ENCODE results near the gene ERI3. TPM values are rescaled to one million over a fixed set of nuclear protein-coding genes. Genes with fewer than 3 reads are reported as not detected.

The ERI3 gene, protein sequence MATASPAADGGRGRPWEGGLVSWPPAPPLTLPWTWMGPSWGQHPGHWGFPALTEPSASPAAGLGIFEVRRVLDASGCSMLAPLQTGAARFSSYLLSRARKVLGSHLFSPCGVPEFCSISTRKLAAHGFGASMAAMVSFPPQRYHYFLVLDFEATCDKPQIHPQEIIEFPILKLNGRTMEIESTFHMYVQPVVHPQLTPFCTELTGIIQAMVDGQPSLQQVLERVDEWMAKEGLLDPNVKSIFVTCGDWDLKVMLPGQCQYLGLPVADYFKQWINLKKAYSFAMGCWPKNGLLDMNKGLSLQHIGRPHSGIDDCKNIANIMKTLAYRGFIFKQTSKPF
- total RNA-seq (2021; ENCODE audit: unreplicated experiment), result 83.3 TPM
- polyA plus RNA-seq (2012; ENCODE audit: insufficient read length), result 89.7 TPM
- Bru-seq, nascent RNA, result percentile 81 among the genes with signal in this experiment
- BruChase-seq, experiment 1, labeled RNA remaining after a 2-hour chase, result percentile 76 among the genes with signal in this experiment
- BruChase-seq, experiment 2, labeled RNA remaining after a 6-hour chase, result percentile 73 among the genes with signal in this experiment
- long read RNA-seq, transcript ERI3-201 (9 exons, 1,684 nt), result major isoform, 47 of 162 reads
- long read RNA-seq, partial matches to known transcripts, result 54 of 162 reads
- long read RNA-seq, other reads (novel, unspliced or antisense), result 61 of 162 reads

DNA sequence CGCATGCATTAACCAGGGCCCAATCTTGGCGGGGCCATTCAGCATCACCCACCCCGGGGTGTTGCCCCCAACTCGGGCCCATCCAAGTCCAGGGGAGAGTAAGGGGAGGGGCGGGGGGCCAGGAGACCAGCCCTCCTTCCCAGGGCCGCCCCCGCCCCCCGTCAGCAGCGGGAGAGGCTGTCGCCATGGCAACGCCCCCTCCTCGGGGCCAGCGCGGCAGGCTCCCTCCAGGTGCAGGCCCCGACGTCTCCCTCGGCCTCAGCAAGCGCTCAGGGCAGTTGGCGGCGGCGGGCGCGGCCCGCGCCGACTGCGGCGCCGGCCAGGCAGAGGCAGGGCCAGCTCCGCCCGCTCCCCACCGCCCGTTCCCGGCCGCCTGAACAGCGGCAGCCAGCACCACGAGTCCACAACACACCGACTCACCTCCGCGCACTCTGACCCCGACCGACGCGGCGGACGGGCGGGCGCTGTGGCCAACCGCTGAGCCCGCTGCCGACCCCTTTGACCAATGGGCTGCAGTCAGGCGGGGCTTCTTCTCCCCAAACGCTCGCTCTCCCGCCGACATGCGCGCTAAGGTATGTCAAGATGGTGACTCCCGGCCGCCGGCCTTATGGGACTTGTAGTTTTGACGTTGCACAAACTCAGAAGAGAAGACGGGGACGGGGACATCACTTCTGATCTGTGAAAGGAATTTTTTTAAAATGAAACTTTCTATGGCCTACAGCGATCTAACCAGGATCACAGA, at the start of gene ERI3:
Gene ERI3 (minus strand): TSS at position 418 of the 742 bp plus-strand sequence. CDS start 231 bp downstream, at position 187.
- TF ChIP-seq, protein P1, sequence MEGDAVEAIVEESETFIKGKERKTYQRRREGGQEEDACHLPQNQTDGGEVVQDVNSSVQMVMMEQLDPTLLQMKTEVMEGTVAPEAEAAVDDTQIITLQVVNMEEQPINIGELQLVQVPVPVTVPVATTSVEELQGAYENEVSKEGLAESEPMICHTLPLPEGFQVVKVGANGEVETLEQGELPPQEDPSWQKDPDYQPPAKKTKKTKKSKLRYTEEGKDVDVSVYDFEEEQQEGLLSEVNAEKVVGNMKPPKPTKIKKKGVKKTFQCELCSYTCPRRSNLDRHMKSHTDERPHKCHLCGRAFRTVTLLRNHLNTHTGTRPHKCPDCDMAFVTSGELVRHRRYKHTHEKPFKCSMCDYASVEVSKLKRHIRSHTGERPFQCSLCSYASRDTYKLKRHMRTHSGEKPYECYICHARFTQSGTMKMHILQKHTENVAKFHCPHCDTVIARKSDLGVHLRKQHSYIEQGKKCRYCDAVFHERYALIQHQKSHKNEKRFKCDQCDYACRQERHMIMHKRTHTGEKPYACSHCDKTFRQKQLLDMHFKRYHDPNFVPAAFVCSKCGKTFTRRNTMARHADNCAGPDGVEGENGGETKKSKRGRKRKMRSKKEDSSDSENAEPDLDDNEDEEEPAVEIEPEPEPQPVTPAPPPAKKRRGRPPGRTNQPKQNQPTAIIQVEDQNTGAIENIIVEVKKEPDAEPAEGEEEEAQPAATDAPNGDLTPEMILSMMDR (IDR thresholded peaks at IDR 0.05), result no peak
- peak; percentile 93; the same call in 1 of the 2 replicates for TF ChIP-seq SIN3A (IDR thresholded peaks at IDR 0.05; ENCODE audit: borderline replicate concordance, insufficient read depth, low read depth, low read length)
- TF ChIP-seq, protein P2, sequence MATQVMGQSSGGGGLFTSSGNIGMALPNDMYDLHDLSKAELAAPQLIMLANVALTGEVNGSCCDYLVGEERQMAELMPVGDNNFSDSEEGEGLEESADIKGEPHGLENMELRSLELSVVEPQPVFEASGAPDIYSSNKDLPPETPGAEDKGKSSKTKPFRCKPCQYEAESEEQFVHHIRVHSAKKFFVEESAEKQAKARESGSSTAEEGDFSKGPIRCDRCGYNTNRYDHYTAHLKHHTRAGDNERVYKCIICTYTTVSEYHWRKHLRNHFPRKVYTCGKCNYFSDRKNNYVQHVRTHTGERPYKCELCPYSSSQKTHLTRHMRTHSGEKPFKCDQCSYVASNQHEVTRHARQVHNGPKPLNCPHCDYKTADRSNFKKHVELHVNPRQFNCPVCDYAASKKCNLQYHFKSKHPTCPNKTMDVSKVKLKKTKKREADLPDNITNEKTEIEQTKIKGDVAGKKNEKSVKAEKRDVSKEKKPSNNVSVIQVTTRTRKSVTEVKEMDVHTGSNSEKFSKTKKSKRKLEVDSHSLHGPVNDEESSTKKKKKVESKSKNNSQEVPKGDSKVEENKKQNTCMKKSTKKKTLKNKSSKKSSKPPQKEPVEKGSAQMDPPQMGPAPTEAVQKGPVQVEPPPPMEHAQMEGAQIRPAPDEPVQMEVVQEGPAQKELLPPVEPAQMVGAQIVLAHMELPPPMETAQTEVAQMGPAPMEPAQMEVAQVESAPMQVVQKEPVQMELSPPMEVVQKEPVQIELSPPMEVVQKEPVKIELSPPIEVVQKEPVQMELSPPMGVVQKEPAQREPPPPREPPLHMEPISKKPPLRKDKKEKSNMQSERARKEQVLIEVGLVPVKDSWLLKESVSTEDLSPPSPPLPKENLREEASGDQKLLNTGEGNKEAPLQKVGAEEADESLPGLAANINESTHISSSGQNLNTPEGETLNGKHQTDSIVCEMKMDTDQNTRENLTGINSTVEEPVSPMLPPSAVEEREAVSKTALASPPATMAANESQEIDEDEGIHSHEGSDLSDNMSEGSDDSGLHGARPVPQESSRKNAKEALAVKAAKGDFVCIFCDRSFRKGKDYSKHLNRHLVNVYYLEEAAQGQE (IDR thresholded peaks at IDR 0.05; ENCODE audit: insufficient read depth in 1 of 2, low read depth in 2 of 2, low read length in 1 of 2), result no peak
- TF ChIP-seq TCF7L2 (IDR thresholded peaks at IDR 0.05; ENCODE audit: low read depth, low read length), result 0 out of 2 replicates have a peak, but pooled peaks have one; percentile 24
- TF ChIP-seq POLR2AphosphoS5 (IDR thresholded peaks at IDR 0.05; ENCODE audit: low read depth, low read length), result peak; percentile 49; the same call in 1 of the 2 replicates
- Histone ChIP-seq H3K27me3 (ENCODE audit: control insufficient read depth, insufficient read depth, low read length) (no peaks in the 10 kb centered on the region), H3K4me1 (ENCODE audit: control insufficient read depth, insufficient read depth, low read length) (peaks cover 11% of the 10 kb centered on the region), H3K27ac (ENCODE audit: low read length) (peak within 1 kb of the TSS; percentile 80), H3K9me3 (ENCODE audit: control insufficient read depth, insufficient read depth, low read depth, low read length) (no peaks in the 10 kb centered on the region), H3K4me3 (ENCODE audit: low read depth in 2 of 2, low read length in 2 of 2) (peak within 1 kb of the TSS; percentile 80 to 82), H3K36me3 (ENCODE audit: control insufficient read depth, insufficient read depth, low read length) (no peaks in the 10 kb centered on the region; the same call in 1 of the 2 replicates)
- no TSS peak for BruUV-seq (replicated peaks)
- peak; percentile 100 for ATAC-seq
- peak; percentile 86 for DNase-seq (ENCODE audit: low read depth, low spot score)
- in situ Hi-C loops (cut with HindIII; ENCODE audit: low pct_unique_long_range_greater_than_20kb, low sequenced_read_pairs) (no loop called here), intact Hi-C loops (cut with micrococcal nuclease; ENCODE audit: unreplicated experiment) (no loop called here)
- ChIA-PET POLR2A (no interaction called here), CTCF (no interaction called here)

DNA sequence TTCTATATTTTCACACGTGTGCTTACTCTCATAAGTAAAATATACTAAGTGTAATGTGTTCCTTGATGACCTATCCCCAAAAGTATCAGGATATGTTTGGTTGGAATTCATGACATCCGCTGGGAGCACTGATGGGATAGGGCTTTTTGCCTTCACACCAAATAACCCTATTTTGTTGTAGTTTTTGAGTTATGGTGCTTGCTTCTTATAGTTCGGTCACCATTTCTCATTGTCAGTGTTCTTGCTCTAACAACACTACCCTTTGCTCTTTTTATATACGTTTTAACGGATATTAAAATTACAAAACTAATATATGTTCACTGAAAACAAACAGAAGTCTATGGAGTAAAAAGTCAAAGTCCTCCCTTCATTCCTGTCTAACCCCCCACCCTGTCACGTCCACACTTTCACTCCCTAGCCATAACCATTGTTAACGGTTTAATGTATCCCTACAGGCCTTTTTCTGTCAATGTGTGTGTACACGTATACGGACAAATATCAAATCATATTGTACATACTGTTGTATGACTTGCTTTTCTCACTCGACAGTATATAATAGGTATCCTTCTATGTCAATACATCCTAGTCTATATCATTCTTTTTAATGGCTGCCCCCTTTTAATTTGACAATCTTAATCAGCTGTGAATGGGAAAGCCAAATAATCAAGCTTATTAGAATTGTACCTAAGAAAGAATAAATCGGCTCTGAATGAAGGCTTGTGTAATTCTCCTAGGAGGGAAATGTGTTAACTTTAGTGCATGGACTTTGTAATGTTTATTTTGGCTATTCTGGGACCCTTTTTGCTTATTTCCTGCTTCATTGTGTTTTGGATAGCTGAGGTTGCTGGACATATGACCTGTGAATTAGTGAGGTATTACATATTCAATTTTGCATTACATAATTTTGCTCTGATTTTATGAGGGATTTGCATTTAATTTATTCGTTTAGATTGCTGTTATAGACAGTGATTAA, 46.5 kb upstream of the ERI3 start:
- peaks cover 13% of the 10 kb centered on the region for H3K27me3 ChIP-seq (ENCODE audit: control insufficient read depth, insufficient read depth, low read length)
- TF ChIP-seq POLR2AphosphoS5 (IDR thresholded peaks at IDR 0.05; ENCODE audit: low read depth, low read length), result no peak
- no peak for TF ChIP-seq TCF7L2 (IDR thresholded peaks at IDR 0.05; ENCODE audit: low read depth, low read length)
- no peak for TF ChIP-seq SIN3A (IDR thresholded peaks at IDR 0.05; ENCODE audit: borderline replicate concordance, insufficient read depth, low read depth, low read length)
- TF ChIP-seq, protein P2 (IDR thresholded peaks at IDR 0.05; ENCODE audit: insufficient read depth in 1 of 2, low read depth in 2 of 2, low read length in 1 of 2), result no peak
- TF ChIP-seq, protein P1 (IDR thresholded peaks at IDR 0.05), result no peak
- in situ Hi-C loops (cut with HindIII; ENCODE audit: low pct_unique_long_range_greater_than_20kb, low sequenced_read_pairs) (no loop called here), intact Hi-C loops (cut with micrococcal nuclease; ENCODE audit: unreplicated experiment) (no loop called here)
- ChIA-PET POLR2A (no interaction called here), CTCF (no interaction called here)
- BruUV-seq (replicated peaks), result no TSS peak
- peaks cover 6% of the 10 kb centered on the region; the same call in 1 of the 2 replicates for H3K4me1 ChIP-seq (ENCODE audit: control insufficient read depth, insufficient read depth, low read length)
- no peak overlapping the region for H3K4me3 ChIP-seq (ENCODE audit: low read depth in 2 of 2, low read length in 2 of 2)
- H3K27ac ChIP-seq (ENCODE audit: low read length), result no peak overlapping the region
- no peak for DNase-seq (ENCODE audit: low read depth, low spot score)
- no peak for ATAC-seq
- no peaks in the 10 kb centered on the region for H3K36me3 ChIP-seq (ENCODE audit: control insufficient read depth, insufficient read depth, low read length)
- H3K9me3 ChIP-seq (ENCODE audit: control insufficient read depth, insufficient read depth, low read depth, low read length), result no peaks in the 10 kb centered on the region
